ENCODE results near the gene S100Z.

S100Z gene

DNA sequence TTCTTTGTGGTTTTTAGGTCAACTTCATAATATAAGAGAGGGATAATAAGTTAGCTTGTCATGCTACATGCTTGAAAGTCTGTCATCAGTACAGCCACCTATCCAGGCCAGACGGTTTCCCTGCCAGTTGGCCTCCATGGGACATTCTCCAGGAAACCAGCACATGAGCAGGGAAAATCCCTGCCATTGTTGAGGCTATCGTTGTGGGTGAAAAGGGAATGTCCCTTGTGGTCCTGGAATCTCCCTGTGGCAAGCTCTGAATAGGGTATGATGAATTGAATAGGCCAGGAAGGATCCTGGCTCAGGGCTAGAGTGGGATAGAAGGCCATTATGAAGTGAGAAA is 18.7 kb upstream of the S100Z start:
- no peak overlapping the region for H3K4me3 ChIP-seq (ENCODE audit: low read depth, low read length)
- no peak for DNase-seq (ENCODE audit: low read depth)

DNA sequence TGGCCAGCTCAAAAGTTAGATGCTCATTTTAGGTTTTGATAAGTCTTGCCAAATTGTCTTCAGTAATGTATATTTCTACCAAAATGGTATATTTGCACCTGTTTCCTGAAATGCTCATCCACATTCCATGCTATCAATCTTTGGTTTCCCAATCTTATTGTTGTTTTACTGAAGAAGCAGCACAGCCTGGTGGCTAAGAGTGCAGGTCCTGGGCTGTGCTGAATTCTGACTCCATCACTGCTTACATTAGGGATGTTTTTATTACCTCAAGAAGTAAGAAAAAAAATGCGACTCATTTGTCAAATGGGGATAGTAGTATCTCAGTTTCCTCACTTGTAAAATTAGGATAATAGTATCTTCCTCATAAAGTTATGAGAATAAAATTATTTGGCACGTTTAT is 13.6 kb upstream of the S100Z start:
- no peak overlapping the region for H3K4me3 ChIP-seq (ENCODE audit: low read depth, low read length)
- no peak for DNase-seq (ENCODE audit: low read depth)
- TF ChIP-seq, protein P1, sequence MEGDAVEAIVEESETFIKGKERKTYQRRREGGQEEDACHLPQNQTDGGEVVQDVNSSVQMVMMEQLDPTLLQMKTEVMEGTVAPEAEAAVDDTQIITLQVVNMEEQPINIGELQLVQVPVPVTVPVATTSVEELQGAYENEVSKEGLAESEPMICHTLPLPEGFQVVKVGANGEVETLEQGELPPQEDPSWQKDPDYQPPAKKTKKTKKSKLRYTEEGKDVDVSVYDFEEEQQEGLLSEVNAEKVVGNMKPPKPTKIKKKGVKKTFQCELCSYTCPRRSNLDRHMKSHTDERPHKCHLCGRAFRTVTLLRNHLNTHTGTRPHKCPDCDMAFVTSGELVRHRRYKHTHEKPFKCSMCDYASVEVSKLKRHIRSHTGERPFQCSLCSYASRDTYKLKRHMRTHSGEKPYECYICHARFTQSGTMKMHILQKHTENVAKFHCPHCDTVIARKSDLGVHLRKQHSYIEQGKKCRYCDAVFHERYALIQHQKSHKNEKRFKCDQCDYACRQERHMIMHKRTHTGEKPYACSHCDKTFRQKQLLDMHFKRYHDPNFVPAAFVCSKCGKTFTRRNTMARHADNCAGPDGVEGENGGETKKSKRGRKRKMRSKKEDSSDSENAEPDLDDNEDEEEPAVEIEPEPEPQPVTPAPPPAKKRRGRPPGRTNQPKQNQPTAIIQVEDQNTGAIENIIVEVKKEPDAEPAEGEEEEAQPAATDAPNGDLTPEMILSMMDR (IDR thresholded peaks at IDR 0.05; ENCODE audit: low read depth, low read length, missing control alignments): no peak

More for the DNA sequence above, 18.7 kb upstream of the S100Z start:
- TF ChIP-seq, protein P1 (IDR thresholded peaks at IDR 0.05; ENCODE audit: low read depth, low read length, missing control alignments): no peak

DNA sequence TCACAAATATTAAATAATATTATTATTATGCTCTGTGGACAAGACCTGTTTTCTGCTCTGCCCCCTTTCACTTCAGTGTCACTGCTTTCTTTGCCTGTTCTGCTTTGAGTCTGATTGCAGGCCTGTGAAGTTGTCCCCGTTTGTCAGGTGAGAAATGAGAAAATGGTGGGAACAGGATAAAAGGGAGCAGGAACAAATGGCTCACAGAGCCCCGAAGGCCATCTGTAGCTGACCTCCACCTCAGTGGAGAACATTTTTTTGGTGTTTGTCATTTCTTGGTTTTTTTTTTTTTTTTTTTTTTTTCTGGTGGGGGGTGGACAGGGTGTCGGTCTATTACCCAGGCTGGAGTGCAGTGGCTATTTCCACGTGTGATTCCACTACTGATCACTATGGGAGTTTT is 13.2 kb upstream of the S100Z start:
- DNase-seq (ENCODE audit: low read depth): no peak
- TF ChIP-seq, protein P1 (IDR thresholded peaks at IDR 0.05; ENCODE audit: low read depth, low read length, missing control alignments): no peak
- H3K4me3 ChIP-seq (ENCODE audit: low read depth, low read length): no peak overlapping the region

DNA sequence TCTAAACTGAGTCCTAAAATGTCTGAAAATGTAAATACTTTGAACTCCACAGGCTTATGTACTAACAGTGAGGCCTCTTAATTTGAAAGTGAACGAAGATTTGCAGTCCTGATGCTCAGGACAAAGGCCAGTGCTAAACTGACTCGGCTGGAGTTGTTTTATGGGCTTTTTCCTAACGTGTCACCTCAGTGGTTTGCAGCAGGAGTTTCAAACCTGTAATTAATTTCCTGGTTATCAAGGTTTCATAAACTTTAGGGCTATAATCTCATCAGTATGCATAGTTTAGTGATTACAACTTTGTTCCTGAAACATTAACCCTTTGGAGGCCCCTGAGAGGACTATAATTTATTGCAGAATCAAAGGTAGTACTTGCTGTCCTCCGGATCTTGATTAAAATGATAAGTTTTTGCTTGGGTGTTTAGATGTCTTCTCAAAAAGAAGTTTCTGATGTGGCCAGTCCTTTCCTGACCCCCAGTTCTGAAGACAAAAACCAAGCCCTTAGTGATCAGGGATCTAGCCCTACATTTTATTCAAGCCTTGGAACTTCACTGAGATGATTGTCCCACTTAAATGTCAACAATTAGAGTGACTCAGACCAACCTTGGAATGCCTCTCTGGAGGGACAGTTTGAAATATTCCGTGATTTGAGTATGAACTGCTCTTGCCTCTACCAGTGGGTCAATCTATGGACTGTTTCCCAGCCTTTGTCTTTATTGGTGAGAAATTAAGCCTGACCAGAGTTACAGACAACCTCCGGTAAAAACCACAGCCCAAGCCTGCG is 11.1 kb upstream of the S100Z start:
- no peak overlapping the region for H3K4me3 ChIP-seq (ENCODE audit: low read depth, low read length)
- TF ChIP-seq, protein P1 (IDR thresholded peaks at IDR 0.05; ENCODE audit: low read depth, low read length, missing control alignments): no peak
- no peak for DNase-seq (ENCODE audit: low read depth)

DNA sequence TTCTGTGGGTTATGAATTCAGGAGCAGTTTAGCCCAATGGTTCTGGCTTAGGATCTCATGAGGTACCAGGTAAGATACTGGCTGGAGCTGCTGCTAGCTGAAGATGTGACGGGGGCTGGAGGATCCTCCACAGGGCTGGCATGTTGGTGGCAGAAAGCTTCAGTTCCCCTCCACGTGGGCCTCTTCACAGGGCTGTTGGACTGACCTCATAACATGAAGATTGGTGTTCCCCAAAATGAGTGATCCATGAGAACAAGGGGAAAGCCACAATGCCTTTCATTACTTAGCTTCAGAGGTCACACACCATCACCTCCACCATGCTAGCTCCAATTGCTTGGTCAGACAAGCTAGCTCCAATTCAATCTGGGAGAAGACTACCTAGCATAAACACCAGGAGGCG is 8.5 kb upstream of the S100Z start:
- DNase-seq (ENCODE audit: low read depth): no peak
- TF ChIP-seq, protein P1 (IDR thresholded peaks at IDR 0.05; ENCODE audit: low read depth, low read length, missing control alignments): no peak
- H3K4me3 ChIP-seq (ENCODE audit: low read depth, low read length): no peak overlapping the region

DNA sequence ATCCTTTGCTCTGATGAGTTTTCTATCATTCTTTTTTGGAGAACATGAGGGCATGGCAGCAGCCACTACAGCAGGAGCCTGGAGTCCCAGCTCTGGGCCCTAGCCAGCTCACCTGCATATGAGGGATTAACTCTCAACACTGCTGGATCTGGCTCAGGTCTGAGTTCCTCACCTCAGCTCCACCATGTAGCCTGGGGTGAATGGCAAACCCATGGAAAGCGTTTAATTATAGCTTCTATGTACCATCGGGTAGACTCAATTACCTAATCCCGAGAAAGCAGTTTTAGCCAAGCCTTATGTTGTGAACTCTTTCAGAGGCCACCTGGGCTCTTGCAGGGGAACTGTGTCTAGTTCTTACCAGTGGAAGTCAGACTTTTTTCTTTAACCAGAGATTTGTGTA is 3.9 kb upstream of the S100Z start:
- no peak overlapping the region for H3K4me3 ChIP-seq (ENCODE audit: low read depth, low read length)
- TF ChIP-seq, protein P1 (IDR thresholded peaks at IDR 0.05; ENCODE audit: low read depth, low read length, missing control alignments): no peak
- no peak for DNase-seq (ENCODE audit: low read depth)

DNA sequence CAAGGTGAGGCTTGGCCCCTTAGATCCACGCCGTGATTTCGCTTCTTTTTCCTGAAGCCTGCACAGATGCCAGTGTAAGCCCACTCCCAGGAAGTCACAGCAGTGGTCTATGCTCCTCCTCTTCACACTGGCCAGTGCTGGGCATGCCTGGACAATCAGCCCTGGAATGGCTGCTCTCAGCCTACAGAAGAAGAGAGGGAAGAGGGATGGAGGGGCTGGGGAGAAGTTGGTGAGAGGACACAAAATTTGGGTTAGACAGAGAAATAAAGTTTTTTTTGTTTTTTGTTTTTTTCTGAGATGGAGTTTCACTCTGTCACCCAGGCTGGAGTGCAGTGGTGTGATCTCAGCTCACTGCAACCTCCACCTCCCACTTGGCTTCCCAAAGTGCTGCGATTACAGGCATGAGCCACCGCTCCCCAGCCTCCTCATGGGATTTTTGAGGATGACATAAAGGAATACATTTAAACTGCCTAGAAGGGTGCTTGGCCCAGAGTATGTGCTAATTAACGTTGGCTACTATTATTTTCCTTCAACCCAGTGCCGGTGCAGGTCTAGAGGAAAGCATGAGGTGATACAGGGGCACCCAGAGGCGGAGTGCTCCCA is 830 bp downstream of the S100Z start:
- no peak overlapping the region for H3K4me3 ChIP-seq (ENCODE audit: low read depth, low read length)
- TF ChIP-seq, protein P1 (IDR thresholded peaks at IDR 0.05; ENCODE audit: low read depth, low read length, missing control alignments): no peak
- no peak for DNase-seq (ENCODE audit: low read depth)

All from GM12864 (cell line).